GM13976 (cell line): ENCODE data around the gene BHLHA15.

Source experiments
- DNase-seq: peaks from one replicate; pipeline ENCODE4 v3.0.0; 2012; ENCODE audit warnings: low spot score
- CTCF ChIP-seq: IDR thresholded peaks from 2 replicates; pipeline ENCODE4 v1.5.1; 2012; ENCODE audit warnings: borderline replicate concordance, mild to moderate bottlenecking; ENCODE audit not compliant: insufficient read depth; ENCODE audit errors: extremely low read depth, missing control alignments, control extremely low read depth
- in situ Hi-C: fragments of 300-500 bp; cut with MboI; formaldehyde crosslinking; loops from one replicate; pipeline ENCODE4 v1.12.0; 2022; ENCODE audit warnings: low sequenced_read_pairs, mixed read lengths, inconsistent platforms; ENCODE audit not compliant: unreplicated experiment

Gene BHLHA15

GRCh38 chr7:98228801-98229200 lies 17.6 kb downstream of the BHLHA15 start:
- DNase-seq: no peak
- no peak for TF ChIP-seq CTCF
- in situ Hi-C loops: no loop called here

- in situ Hi-C loops: no loop called here
- TF ChIP-seq CTCF: no peak
- no peak for DNase-seq
Measured at GRCh38 chr7:98229441-98229840, 18.2 kb downstream of the BHLHA15 start.

- no peak for DNase-seq
- no peak for TF ChIP-seq CTCF
- in situ Hi-C loops: no loop called here
Measured at GRCh38 chr7:98229991-98230745, 18.9 kb downstream of the BHLHA15 start.

GRCh38 chr7:98230746-98231471 lies 19.7 kb downstream of the BHLHA15 start:
- no peak for DNase-seq
- TF ChIP-seq CTCF: no peak
- in situ Hi-C loops: no loop called here

GRCh38 chr7:98231493-98232262 lies 20.4 kb downstream of the BHLHA15 start:
- in situ Hi-C loops: no loop called here
- DNase-seq: no peak
- TF ChIP-seq CTCF: no peak

GRCh38 chr7:98232263-98232585 lies 21.0 kb downstream of the BHLHA15 start:
- in situ Hi-C loops: no loop called here
- no peak for TF ChIP-seq CTCF
- no peak for DNase-seq
